CD4-positive, alpha-beta T cell treated with Interleukin-15 for 1 hour (primary cell): ENCODE results near the gene SUMF1.
"Not testable (repeated sequence)": the region's sequence is repeated elsewhere in the genome, so short reads cannot be mapped to it uniquely, and the experiment has no call there.

ENCODE experiments used
- DNase-seq: peaks from one replicate; pipeline ENCODE4 v3.0.0-alpha.2; 2020

Gene SUMF1

GRCh38 chr3:4458961-4459360 lies 8.1 kb downstream of the SUMF1 start:
- no peak for DNase-seq

DNA sequence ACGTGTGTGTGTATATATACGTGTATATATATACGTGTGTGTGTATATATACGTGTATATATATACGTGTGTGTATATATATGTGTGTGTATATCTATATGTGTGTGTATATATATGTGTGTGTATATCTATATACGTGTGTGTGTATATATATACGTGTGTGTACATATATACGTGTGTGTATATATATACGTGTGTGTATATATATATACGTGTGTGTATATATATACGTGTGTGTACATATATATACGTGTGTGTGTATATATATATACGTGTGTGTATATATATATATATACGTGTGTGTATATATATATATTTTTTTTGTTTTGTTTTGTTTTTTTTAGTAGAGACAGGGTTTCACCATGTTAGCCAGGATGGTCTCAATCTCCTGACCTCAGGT lies 10.3 kb downstream of the SUMF1 start:
- not testable (repeated sequence) for DNase-seq

GRCh38 chr3:4454142-4454541 lies 12.9 kb downstream of the SUMF1 start:
- no peak for DNase-seq

GRCh38 chr3:4449043-4449805 lies 17.8 kb downstream of the SUMF1 start:
- DNase-seq = no peak

GRCh38 chr3:4448187-4448586 lies 18.9 kb downstream of the SUMF1 start:
- DNase-seq = no peak

- DNase-seq = no peak
Measured at GRCh38 chr3:4447295-4447999, 19.6 kb downstream of the SUMF1 start.

- no peak for DNase-seq
Measured at GRCh38 chr3:4440951-4441350, 26.1 kb downstream of the SUMF1 start.

DNA sequence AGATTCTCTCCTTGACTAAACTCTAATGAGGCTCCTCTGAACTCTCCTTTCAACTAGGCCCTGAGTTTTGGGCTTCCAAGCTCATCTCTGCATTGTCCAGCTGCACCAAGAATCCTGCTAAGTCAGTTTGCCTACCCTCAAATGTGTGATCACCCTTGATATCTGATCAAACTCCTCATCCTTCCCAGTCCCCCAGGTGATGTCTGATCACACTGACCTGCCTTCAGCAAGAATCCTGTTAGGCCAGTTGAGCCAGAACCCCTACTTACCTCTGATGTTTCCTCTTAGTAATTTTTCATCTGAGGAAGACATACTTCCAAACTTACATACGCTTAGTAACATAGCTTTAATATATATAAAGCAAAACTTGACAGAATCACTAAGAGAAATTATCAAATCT lies 28.8 kb downstream of the SUMF1 start:
- no peak for DNase-seq

DNA sequence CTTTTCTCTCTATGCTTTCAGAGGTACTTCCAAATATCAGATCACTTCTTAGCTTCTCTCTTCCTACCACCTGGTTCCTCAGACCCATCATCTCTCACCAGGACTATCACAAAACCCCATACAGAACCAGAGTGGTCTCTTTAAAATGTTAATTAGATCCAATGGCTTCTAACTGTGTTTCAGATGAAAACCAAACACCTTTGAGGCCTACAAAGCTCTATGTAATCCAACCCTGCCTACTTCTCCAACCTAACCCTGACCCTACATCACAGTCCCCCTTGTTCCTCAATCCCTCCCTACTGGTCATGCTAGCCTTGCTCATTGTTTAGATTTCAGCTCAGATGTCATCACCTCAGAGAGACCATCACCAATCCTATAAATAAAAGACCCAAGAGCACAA lies 34.8 kb downstream of the SUMF1 start:
- DNase-seq = no peak

GRCh38 chr3:4429648-4430350 lies 37.3 kb downstream of the SUMF1 start:
- no peak for DNase-seq

- no peak for DNase-seq
Measured at GRCh38 chr3:4426782-4427344, 40.2 kb downstream of the SUMF1 start.

DNA sequence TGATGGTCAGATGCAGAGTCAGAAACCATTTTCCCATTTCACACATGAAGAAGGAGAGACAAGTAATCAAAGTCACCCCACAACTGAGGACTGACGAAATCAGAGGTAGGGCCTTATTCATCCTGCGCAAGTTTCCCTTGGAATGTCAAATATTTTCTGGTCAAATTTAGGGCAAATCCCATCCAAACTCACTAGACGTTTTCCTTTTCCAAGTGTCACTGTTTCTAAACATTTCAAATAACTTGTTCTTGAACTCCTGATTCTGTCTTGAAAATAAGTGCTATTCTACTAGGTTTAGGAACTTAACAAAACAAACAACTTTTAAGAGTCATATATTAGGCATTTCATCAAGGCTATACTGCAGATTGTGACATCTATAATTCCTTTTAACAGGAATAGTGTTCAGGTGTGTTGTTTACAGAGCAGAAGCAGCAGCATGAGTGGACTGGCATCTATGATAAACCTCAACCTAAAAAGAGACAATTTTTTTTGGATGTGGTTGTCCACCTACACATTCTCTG lies 40.7 kb downstream of the SUMF1 start:
- DNase-seq = no peak

- DNase-seq = no peak
Measured at GRCh38 chr3:4425707-4426106, 41.4 kb downstream of the SUMF1 start.

- DNase-seq = no peak
Measured at GRCh38 chr3:4425055-4425454, 42.0 kb downstream of the SUMF1 start.

DNA sequence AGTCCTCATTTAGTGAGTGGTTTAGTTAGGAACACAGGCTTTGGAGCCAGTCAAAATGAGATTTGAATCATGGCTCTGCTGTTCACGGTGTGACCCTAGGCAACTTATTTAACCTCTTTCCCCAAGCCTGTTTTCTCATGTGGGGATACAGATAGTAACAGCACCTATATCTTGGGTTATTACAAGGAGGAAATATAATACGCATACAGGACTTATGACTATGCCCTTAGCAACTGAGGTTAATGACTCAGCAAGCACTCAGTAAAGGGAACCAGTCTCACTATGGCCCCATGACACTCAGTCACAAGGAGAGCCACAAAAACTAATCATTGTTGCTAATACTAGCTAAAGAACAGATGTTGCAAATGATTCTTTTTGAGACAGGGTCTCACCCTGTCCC lies 45.9 kb downstream of the SUMF1 start:
- DNase-seq = peak; percentile 33

DNA sequence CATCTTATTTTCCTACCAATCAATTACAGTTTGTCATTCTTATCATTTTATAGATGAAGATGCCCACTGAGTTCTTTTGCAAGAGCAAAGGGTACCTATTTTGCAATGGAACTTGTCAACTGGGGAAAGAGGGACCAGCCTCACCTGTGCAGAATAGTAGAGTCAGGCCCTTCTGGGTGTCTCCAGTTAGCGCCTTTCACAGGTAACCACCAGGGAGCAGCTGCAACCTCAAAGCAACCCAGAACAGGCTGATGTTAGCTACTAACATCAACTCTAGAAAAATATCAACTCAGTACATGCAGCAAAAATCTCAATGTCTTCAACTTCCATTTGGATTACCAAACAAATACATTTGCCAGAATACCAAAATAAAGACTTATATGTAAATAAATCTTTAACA lies 47.1 kb downstream of the SUMF1 start:
- no peak for DNase-seq

- DNase-seq = no peak
Measured at GRCh38 chr3:4419386-4419785, 47.7 kb downstream of the SUMF1 start.

GRCh38 chr3:4418156-4418555 lies 48.9 kb downstream of the SUMF1 start:
- no peak for DNase-seq

GRCh38 chr3:4417449-4417848 lies 49.6 kb downstream of the SUMF1 start:
- no peak for DNase-seq

- DNase-seq = no peak
Measured at GRCh38 chr3:4416961-4417360, 50.1 kb downstream of the SUMF1 start.

GRCh38 chr3:4416427-4416945 lies 50.6 kb downstream of the SUMF1 start:
- DNase-seq = no peak

DNA sequence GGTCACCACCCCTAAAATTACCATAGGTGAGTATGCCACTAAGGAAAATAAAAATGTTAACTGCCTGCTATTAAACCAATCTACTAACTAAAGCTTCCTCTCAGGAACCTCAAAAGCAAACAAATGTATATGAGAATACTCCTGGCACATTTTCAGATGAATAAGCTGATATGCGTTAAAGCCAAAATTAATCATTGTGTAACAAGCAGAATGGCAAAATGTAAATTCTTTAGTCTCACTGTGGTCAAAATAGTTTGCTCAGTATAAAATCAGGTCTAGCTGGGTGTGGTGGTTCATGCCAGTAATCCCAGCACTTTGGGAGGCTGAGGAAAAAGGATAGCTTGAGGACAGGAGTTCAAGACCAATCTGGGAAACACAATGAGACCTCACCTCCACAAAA lies 53.6 kb downstream of the SUMF1 start:
- DNase-seq = no peak

DNA sequence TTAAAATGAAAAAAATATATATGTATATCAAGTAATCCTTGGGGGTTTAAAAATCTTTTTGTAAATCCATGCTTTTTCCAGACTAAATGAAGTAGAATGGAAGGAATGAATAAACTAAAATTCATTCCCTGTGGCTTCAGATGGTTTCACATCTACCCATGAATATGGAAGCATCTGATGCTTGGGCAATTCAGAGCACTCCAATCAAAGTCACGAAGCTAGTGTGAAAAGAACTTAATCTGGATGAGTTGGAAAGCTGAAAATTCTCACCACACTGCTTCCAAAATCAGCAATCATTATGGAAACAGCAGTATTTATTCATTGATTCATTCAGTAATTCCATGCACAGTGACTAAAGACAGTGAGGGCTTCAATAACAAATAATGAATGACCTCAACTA lies 55.2 kb downstream of the SUMF1 start:
- DNase-seq = no peak
